WI38 (cell line): ENCODE data around the gene DKC1.

Experiments used
- H3K4me3 ChIP-seq: 2 replicates; pipeline ENCODE4 v1.5.1; 2011; ENCODE audit warnings: low read depth, mild to moderate bottlenecking, control low read depth, low read length
- CTCF ChIP-seq: IDR thresholded peaks from 2 replicates; pipeline ENCODE4 v1.5.1; 2012; ENCODE audit warnings: low read depth, mild to moderate bottlenecking, control low read depth, low read length

Gene DKC1

GRCh38 chrX:154779261-154779660 lies 16.6 kb downstream of the DKC1 start:
- no peak overlapping the region for H3K4me3 ChIP-seq
- TF ChIP-seq CTCF, result no peak

GRCh38 chrX:154780968-154781367 lies 18.3 kb downstream of the DKC1 start:
- TF ChIP-seq CTCF, result no peak
- H3K4me3 ChIP-seq, result no peak overlapping the region

GRCh38 chrX:154784149-154784995 lies 21.7 kb downstream of the DKC1 start:
- H3K4me3 ChIP-seq, result no peak overlapping the region

GRCh38 chrX:154785716-154786115 lies 23.1 kb downstream of the DKC1 start:
- no peak for TF ChIP-seq CTCF
- H3K4me3 ChIP-seq, result no peak overlapping the region

More at GRCh38 chrX:154784149-154784995, 21.7 kb downstream of the DKC1 start:
- no peak for TF ChIP-seq CTCF

- no peak overlapping the region for H3K4me3 ChIP-seq
- TF ChIP-seq CTCF, result no peak
Measured at GRCh38 chrX:154791467-154791866, 28.8 kb downstream of the DKC1 start.

GRCh38 chrX:154791939-154792338 lies 29.3 kb downstream of the DKC1 start:
- no peak for TF ChIP-seq CTCF
- H3K4me3 ChIP-seq, result no peak overlapping the region

GRCh38 chrX:154793084-154793795 lies 30.6 kb downstream of the DKC1 start:
- H3K4me3 ChIP-seq, result no peak overlapping the region
- TF ChIP-seq CTCF, result no peak
